Activated naive CD8-positive, alpha-beta T cell treated with anti-CD3 and anti-CD28 coated beads for 36 hours (primary cell): ENCODE data around the gene GSX1. TPM values are rescaled to one million over a fixed set of nuclear protein-coding genes. Genes with fewer than 3 reads are reported as not detected.
"Not testable (repeated sequence)": the region's sequence is repeated elsewhere in the genome, so short reads cannot be mapped to it uniquely, and the experiment has no call there.

ENCODE experiments used
- DNase-seq: peaks from one replicate; pipeline ENCODE4 v3.0.0; 2021
- H3K27ac Mint-ChIP-seq: one replicate; pipeline ENCODE4 v1.8.0; 2022; ENCODE audit warnings: mild to moderate bottlenecking, moderate library complexity, mixed read lengths
- H3K27me3 Mint-ChIP-seq: one replicate; pipeline ENCODE4 v1.8.0; 2022; ENCODE audit warnings: mild to moderate bottlenecking, mixed read lengths
- H3K36me3 Mint-ChIP-seq: one replicate; pipeline ENCODE4 v1.8.0; 2021; ENCODE audit warnings: mild to moderate bottlenecking, mixed read lengths
- H3K4me1 Mint-ChIP-seq: one replicate; pipeline ENCODE4 v1.8.0; 2021; ENCODE audit warnings: mixed read lengths
- H3K4me3 Mint-ChIP-seq: one replicate; pipeline ENCODE4 v1.8.0; 2022; ENCODE audit warnings: mild to moderate bottlenecking, moderate library complexity, mixed read lengths
- H3K9me3 Mint-ChIP-seq: one replicate; pipeline ENCODE4 v1.8.0; 2022; ENCODE audit warnings: mixed read lengths
- total RNA-seq, 2 experiments: library from RNA; stranded (reverse); gene quantifications; one replicate each; pipeline ENCODE4 v1.2.3, GENCODE V29; 2021

GSX1 gene
- total RNA-seq = not detected

DNA sequence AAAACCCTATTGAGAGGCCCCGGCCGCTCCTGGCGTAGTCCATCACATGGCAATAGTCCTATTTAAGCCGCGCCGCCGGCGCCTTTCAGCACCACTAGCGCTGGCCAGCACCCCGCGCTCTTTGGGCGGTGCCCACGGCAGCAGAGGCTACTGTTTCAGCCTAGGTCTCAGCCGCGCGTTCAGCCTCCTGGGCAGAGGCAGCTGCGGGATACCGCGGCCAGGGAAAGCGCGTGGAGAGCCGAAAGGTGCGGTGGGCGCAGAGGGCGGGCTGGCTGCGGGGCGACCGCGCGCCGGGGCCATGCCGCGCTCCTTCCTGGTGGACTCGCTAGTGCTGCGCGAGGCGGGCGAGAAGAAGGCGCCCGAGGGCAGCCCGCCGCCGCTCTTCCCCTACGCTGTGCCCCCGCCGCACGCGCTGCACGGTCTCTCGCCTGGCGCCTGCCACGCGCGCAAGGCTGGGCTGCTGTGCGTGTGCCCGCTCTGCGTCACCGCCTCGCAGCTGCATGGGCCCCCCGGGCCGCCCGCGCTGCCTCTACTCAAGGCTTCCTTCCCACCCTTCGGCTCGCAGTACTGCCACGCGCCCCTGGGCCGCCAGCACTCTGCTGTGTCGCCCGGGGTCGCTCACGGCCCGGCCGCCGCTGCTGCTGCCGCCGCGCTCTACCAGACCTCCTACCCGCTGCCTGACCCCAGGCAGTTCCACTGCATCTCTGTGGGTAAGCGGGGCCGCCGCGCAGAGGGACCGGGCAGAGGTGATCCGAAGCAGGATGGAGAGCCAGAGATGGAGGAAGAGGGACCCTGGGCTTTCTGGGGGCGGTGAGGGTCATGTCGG lies at the start of gene GSX1:
GSX1 (plus strand) TSS at position 91 of the 826 bp plus-strand sequence; CDS start at position 299, 208 bp downstream.
- H3K4me1 Mint-ChIP-seq = peaks cover 33% of the 10 kb centered on the region
- H3K36me3 Mint-ChIP-seq = no peaks in the 10 kb centered on the region
- no peak within 1 kb of the TSS for H3K27ac Mint-ChIP-seq
- H3K27me3 Mint-ChIP-seq = peaks cover 84% of the 10 kb centered on the region
- H3K4me3 Mint-ChIP-seq = peak within 1 kb of the TSS; percentile 80
- DNase-seq = peak; percentile 65
- H3K9me3 Mint-ChIP-seq = no peaks in the 10 kb centered on the region

DNA sequence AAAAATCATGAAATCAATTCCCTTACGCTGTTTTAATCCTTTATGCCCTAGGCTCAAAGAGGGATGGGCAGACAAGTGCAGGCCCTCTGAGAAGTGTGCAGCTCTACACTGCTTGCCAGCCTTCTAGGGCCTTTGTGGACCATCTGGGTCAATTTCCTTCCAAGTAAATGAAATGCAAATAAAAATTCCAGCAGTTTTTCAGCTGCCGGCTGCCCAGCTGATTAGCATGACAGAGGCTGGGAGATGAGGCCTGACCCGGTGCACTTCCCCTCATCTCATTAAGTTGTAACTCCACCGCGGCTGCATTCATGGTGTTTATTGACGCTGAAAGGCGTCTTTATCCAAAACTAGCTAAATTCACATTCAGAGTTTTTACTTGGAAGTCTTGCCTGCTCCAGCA lies 47.5 kb upstream of the GSX1 start:
- DNase-seq = no peak
- no peak overlapping the region for H3K27ac Mint-ChIP-seq
- no peaks in the 10 kb centered on the region for H3K27me3 Mint-ChIP-seq
- no peaks in the 10 kb centered on the region for H3K36me3 Mint-ChIP-seq
- H3K4me1 Mint-ChIP-seq = no peaks in the 10 kb centered on the region
- no peak overlapping the region for H3K4me3 Mint-ChIP-seq
- no peaks in the 10 kb centered on the region for H3K9me3 Mint-ChIP-seq

DNA sequence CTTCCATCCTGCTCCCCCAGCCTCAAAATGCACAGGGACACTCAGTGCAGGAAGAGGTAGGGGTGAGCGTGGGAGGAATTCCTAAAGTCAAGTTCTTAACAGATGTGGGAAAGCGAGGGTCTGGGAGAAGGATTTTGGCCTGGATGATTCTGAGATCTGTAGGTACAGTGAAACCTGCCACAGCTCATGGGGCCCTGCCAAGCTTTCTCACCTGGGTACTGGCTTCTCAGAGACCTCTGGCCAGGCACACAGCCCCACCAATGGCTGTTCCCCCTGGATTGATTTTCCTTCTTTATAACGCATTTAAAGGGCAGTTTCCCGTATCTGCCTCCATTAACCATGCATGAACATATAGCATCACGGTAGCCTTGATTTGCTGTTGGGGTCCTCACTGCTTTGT lies 47.0 kb upstream of the GSX1 start:
- Mint-ChIP-seq H3K9me3 (no peaks in the 10 kb centered on the region), H3K27ac (no peak overlapping the region), H3K4me3 (no peak overlapping the region), H3K4me1 (no peaks in the 10 kb centered on the region), H3K27me3 (no peaks in the 10 kb centered on the region), H3K36me3 (no peaks in the 10 kb centered on the region)
- DNase-seq = no peak

DNA sequence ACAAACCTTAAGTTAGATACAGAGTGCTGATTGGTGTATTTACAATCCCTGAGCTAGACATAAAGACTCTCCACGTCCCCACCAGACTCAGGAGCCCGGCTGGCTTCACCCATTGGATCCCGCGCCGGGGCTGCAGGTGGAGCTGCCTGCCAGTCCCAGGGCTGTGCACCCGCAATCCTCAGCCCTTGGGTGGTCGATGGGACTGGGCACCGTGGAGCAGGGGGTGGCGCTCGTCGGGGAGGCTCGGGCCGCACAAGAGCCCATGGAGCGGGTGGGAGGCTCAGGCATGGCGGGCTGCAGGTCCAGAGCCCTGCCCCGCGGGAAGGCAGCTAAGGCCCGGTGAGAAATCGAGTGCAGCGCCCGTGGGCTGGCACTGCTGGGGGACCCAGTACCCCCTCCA lies 44.1 kb upstream of the GSX1 start:
- not testable (repeated sequence) for H3K27me3 Mint-ChIP-seq, H3K4me1 Mint-ChIP-seq, DNase-seq, H3K4me3 Mint-ChIP-seq, H3K9me3 Mint-ChIP-seq, H3K36me3 Mint-ChIP-seq, H3K27ac Mint-ChIP-seq

DNA sequence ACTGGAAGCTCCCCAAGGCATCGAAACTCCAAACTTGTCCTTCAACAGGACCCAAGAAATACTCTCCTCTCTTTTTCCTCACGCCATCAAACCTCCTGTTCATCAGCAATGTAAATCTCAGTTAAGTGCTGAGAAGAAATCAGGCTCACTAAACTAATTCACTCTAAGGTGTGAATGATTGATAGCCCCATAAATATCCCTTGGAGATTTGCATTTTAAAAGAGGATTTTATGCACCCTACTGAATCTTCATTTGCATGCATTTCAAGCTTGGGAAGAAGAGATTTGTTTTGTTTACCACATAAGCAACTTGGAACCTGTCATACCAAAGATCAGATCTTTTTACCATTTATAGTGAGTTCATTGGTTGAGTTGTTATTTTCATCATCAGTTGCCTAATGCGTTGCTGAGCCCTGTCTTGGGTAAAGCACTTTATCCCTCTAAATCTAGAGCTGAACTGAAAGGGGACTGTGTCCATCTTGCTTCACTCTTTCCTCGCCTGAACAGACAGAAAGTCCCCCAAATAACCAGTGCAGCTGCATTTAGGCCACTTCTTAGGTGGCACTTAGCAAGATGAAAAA lies 40.2 kb upstream of the GSX1 start:
- peaks cover 8% of the 10 kb centered on the region for H3K27me3 Mint-ChIP-seq
- H3K4me1 Mint-ChIP-seq = no peaks in the 10 kb centered on the region
- no peak for DNase-seq
- peaks cover 14% of the 10 kb centered on the region for H3K9me3 Mint-ChIP-seq
- H3K4me3 Mint-ChIP-seq = no peak overlapping the region
- no peaks in the 10 kb centered on the region for H3K36me3 Mint-ChIP-seq
- no peak overlapping the region for H3K27ac Mint-ChIP-seq

DNA sequence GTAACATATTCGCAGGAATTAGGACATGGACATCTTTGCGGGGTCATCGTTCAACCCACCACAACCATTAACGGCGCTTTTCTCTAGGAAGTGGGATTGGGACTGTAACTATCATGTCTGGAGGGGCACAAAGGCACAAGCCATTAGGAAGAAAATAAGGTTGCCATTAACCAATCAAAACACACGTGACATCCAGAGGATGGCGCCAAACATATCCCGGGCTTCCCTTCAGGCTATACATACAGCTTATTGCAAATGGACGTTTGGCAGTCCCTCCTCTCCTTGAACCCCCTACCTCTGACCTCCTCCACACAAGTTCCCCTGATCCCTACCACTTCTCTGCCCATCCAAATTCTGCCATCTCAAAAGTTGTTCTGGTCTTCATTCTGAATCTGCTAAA lies 26.6 kb upstream of the GSX1 start:
- Mint-ChIP-seq H3K4me1 (no peaks in the 10 kb centered on the region), H3K27ac (no peak overlapping the region), H3K9me3 (no peaks in the 10 kb centered on the region), H3K27me3 (peaks cover 34% of the 10 kb centered on the region), H3K36me3 (no peaks in the 10 kb centered on the region), H3K4me3 (no peak overlapping the region)
- DNase-seq = no peak

DNA sequence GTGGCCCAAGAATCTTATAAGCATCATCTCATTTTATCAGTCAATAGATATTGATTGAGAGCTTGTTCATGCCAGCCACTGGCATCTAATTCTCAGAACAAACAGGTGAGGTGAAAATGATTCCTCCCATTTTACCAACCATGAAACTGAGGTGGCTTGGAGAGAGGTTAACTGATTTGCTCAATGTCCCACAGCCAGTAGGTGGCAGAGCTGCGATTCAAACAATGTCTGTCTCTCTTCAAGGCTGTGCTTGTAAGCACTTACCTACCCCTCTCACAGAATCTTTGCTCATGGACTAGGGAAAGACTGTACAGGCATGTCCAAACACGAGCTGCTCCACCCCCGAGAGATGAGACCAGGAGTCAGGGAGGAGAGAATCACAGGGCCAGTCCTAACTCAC lies 21.5 kb upstream of the GSX1 start:
- peaks cover 34% of the 10 kb centered on the region for H3K27me3 Mint-ChIP-seq
- DNase-seq = no peak
- no peaks in the 10 kb centered on the region for H3K9me3 Mint-ChIP-seq
- H3K27ac Mint-ChIP-seq = no peak overlapping the region
- no peak overlapping the region for H3K4me3 Mint-ChIP-seq
- H3K36me3 Mint-ChIP-seq = no peaks in the 10 kb centered on the region
- H3K4me1 Mint-ChIP-seq = no peaks in the 10 kb centered on the region

DNA sequence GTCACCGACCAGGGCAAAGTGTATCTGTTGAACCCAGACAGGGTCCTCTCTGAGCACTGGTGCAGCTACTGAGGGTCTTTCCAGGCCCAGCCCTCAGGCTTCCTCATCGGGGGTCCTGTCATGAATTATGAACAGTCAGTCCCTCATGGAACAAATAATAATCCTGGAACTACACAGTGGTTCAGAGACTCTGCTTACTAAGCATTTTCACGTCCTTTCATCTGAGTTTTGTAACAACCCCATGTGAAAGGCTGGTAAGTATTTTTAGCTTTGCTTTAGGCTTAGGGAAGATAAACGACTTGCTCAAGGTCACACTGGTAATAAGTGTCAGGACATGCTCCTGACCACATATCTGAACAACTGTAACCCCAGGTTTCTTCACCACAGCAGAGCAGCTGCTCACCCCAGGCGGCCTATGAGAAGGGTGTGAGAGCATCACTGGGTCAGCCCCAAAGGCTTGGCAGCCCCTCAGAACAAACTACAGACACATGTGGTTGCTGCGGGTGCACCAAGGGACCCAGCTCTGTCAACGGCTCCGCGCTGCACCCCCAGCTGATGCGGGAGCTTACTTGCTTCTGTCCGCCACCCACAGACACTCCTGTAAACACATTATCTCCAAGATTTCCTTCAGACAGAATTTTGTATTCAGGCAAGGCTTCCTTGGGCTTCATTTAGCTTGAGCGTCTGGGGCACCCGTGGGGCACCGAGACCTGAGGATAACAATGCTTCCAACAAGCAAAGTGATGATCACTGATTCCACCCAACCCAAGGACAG lies 19.4 kb upstream of the GSX1 start:
- Mint-ChIP-seq H3K27ac (no peak overlapping the region), H3K36me3 (no peaks in the 10 kb centered on the region), H3K9me3 (no peaks in the 10 kb centered on the region), H3K27me3 (peaks cover 47% of the 10 kb centered on the region), H3K4me1 (no peaks in the 10 kb centered on the region), H3K4me3 (no peak overlapping the region)
- DNase-seq = no peak

DNA sequence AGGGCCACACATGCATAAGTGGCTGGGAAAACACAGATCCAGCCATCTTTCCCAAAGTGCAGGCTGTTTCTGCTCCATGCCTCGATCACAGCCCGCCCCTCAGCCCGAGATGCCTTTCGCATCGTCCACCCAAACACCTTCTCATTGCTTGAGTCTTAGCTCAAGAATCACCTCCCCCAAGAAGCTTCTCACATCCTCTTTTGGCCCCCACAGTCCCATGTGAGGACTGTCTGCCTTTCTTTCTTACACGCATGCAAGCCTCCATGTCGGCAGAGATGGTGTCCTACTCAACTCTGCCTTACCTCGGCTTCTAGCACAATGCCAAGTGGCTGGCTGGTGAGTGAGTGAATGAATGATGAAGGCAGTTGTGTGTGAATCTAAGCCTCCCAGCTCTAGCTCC lies 18.1 kb upstream of the GSX1 start:
- Mint-ChIP-seq H3K4me1 (no peaks in the 10 kb centered on the region), H3K4me3 (no peak overlapping the region), H3K36me3 (no peaks in the 10 kb centered on the region), H3K27me3 (peaks cover 53% of the 10 kb centered on the region), H3K9me3 (no peaks in the 10 kb centered on the region), H3K27ac (no peak overlapping the region)
- DNase-seq = no peak

DNA sequence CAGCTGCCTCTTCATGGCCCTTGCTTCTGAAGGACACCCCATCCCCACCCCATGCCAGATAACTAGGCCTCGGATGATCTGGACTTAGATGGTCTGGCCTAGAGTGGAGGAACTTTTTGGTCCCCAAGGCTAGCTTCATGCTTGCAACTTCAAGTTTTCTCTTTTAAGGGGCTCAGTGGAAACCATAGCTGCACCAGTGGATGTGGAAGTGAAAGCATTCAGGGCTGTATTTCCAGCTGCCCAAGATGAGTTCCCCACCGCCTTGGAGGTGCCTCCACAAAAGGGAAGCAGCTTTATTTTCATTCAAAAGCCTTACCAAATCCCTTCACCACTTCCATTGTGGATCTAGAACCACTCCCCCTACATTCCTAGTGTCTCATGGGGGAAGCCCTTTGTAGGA lies 17.6 kb upstream of the GSX1 start:
- no peak for DNase-seq
- Mint-ChIP-seq H3K9me3 (no peaks in the 10 kb centered on the region), H3K4me3 (no peak overlapping the region), H3K36me3 (no peaks in the 10 kb centered on the region), H3K27ac (no peak overlapping the region), H3K27me3 (peaks cover 51% of the 10 kb centered on the region), H3K4me1 (no peaks in the 10 kb centered on the region)

DNA sequence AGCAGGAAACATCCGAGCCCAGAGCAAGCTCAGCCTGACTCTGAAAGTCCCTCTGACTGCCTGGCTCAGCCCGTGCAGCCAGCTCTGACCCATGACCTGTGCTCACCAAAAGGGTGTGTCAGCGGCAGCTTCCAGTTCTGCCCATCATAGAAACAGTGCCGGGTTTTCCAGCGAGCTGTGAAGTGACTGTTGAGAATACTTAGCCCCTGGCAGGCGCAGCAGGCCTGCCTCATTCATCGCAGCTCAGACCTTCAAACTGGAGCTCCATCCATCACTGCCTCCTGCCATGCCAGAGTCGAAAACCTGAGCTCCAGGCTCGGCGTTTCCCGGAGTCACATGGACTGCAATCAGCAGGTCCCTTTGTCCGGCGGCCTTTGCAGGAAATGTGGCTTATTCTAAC lies 16.3 kb upstream of the GSX1 start:
- H3K27me3 Mint-ChIP-seq = peaks cover 49% of the 10 kb centered on the region
- H3K4me3 Mint-ChIP-seq = no peak overlapping the region
- H3K36me3 Mint-ChIP-seq = no peaks in the 10 kb centered on the region
- H3K27ac Mint-ChIP-seq = no peak overlapping the region
- no peaks in the 10 kb centered on the region for H3K4me1 Mint-ChIP-seq
- DNase-seq = no peak
- H3K9me3 Mint-ChIP-seq = no peaks in the 10 kb centered on the region

DNA sequence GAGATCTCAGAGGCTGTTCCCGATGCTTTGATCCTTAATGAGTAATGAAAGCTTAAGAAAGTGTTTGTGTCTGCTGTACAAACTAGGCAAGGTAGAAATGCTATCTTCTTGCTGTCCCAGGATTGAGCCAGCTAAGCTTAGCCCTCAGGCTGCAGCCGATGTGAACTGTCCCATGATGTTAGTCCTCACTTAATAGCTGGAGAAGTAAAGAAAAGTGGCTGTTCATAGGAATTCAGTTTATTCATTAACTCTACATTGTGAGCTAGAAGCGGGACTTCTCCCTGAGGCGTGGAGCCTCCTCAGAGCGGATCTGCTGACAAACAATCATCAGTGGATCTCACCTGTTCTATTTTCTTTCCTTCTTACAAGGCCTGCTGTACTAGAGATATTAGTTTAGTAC lies 10.1 kb upstream of the GSX1 start:
- peaks cover 32% of the 10 kb centered on the region for H3K27me3 Mint-ChIP-seq

DNA sequence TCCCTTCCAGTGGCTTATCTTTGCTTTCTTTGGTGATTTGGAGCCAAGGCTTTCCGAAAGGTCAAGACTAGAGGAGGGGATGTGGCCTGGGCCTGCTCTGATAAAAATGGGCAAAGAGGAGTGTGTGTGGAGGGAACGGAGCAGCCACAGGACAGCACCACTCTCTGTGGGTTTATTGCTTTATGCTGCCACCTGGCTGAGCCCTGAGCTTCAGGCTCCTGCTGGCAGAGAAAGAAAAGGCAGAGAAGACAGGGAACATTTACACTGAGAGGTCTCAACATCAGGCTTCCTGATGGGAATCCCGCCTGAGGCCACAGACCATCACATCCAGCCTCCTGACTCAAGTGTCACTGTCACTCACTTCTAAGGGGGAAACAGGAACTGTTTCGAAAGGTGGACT lies 9.2 kb upstream of the GSX1 start:
- Mint-ChIP-seq H3K9me3 (no peaks in the 10 kb centered on the region), H3K27ac (no peak overlapping the region), H3K27me3 (peaks cover 29% of the 10 kb centered on the region), H3K36me3 (no peaks in the 10 kb centered on the region), H3K4me1 (no peaks in the 10 kb centered on the region), H3K4me3 (no peak overlapping the region)
- no peak for DNase-seq

More for the DNA sequence above, 10.1 kb upstream of the GSX1 start:
- Mint-ChIP-seq H3K9me3 (no peaks in the 10 kb centered on the region), H3K4me1 (no peaks in the 10 kb centered on the region), H3K4me3 (no peak overlapping the region), H3K36me3 (no peaks in the 10 kb centered on the region), H3K27ac (no peak overlapping the region)
- DNase-seq = no peak

DNA sequence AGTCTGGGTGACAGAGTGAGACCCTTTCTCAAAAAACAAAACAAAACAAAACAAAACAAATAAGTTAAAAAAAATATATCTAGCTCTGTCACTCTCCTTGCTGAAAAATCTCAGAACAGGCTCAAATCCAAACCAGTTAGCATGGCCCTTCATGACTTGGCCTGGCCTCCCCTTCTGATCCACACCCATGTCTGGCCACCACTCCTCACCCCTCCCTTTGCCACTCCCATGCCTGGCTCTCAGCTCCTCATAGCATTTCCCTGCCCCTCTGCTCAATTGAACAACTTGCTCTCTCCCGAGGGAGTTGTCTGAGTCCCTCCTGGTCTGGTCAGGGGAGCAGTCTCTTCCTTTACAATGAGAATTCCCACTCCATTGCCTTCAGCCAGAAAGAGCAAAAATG lies 4.0 kb upstream of the GSX1 start:
- Mint-ChIP-seq H3K27ac (no peak overlapping the region), H3K27me3 (peaks cover 55% of the 10 kb centered on the region), H3K4me3 (no peak overlapping the region), H3K36me3 (no peaks in the 10 kb centered on the region), H3K9me3 (no peaks in the 10 kb centered on the region), H3K4me1 (peaks cover 26% of the 10 kb centered on the region)
- no peak for DNase-seq

DNA sequence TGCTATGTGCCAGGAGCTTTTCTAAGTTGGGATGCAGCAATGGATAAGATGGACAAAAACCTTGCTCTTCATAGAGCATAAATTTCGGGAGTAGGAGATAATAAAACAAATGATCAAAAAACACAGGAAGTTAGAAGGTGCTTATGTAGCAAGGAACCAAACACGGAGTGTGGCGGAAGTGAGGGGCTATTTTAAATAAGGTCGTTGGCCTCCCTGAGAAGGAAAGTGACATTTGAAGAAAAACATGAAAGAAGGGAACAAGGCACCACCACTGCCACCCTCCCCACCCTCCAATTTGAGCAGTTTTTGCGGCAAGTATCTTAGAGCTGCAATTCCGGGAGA lies 3.2 kb upstream of the GSX1 start:
- DNase-seq = no peak
- peaks cover 29% of the 10 kb centered on the region for H3K4me1 Mint-ChIP-seq
- peak overlapping the region; percentile 72 for H3K4me3 Mint-ChIP-seq
- H3K9me3 Mint-ChIP-seq = no peaks in the 10 kb centered on the region
- H3K27ac Mint-ChIP-seq = no peak overlapping the region
- peaks cover 64% of the 10 kb centered on the region for H3K27me3 Mint-ChIP-seq
- no peaks in the 10 kb centered on the region for H3K36me3 Mint-ChIP-seq
